Mesendoderm (in vitro differentiated cells): ENCODE measurements around the gene PPP4R1.
A peak's percentile ranks its signal among the peaks of the same experiment; 100 is the strongest.

Source experiments
- DNase-seq: peaks from one replicate; pipeline ENCODE4 v3.0.0; 2013
- H2AK5ac ChIP-seq: 2 replicates; pipeline ENCODE4 v1.6.1; 2013; ENCODE audit warnings: low read length, inconsistent platforms
- H2BK120ac ChIP-seq: 2 replicates; pipeline ENCODE4 v1.6.1; 2013; ENCODE audit warnings: low read depth, mild to moderate bottlenecking, low read length, moderate library complexity, mixed read lengths
- H2BK15ac ChIP-seq: replicated peaks from 2 replicates; pipeline ENCODE4 v1.6.1; 2013; ENCODE audit warnings: low read depth, mild to moderate bottlenecking, moderate library complexity
- H2BK5ac ChIP-seq: 2 replicates; pipeline ENCODE4 v1.6.1; 2013; ENCODE audit warnings: low read length, inconsistent platforms
- H3K18ac ChIP-seq: 2 replicates; pipeline ENCODE4 v1.6.1; 2013; ENCODE audit warnings: mild to moderate bottlenecking, low read length, mixed read lengths
- H3K23ac ChIP-seq: one replicate; pipeline ENCODE4 v1.6.1; 2013; ENCODE audit warnings: low read length
- H3K27ac ChIP-seq: 2 replicates; pipeline ENCODE4 v1.5.1; 2013; ENCODE audit warnings: low read depth, mild to moderate bottlenecking, inconsistent platforms, low read length, moderate library complexity
- H3K27me3 ChIP-seq: 2 replicates; pipeline ENCODE4 v1.6.1; 2013; ENCODE audit warnings: low read length, control low read depth, mild to moderate bottlenecking, inconsistent platforms; ENCODE audit not compliant: insufficient read depth, poor library complexity
- H3K36me3 ChIP-seq: 2 replicates; pipeline ENCODE4 v1.6.1; 2013; ENCODE audit warnings: low read length, inconsistent platforms; ENCODE audit not compliant: control insufficient read depth, insufficient read depth
- H3K4ac ChIP-seq: one replicate; pipeline ENCODE4 v1.6.1; 2013; ENCODE audit warnings: low read depth, mild to moderate bottlenecking, low read length, moderate library complexity
- H3K4me1 ChIP-seq: 2 replicates; pipeline ENCODE4 v1.6.1; 2013; ENCODE audit warnings: low read depth, low read length, inconsistent platforms; ENCODE audit not compliant: control insufficient read depth
- H3K4me2 ChIP-seq: 2 replicates; pipeline ENCODE4 v1.6.1; 2013; ENCODE audit warnings: low read length
- H3K4me3 ChIP-seq: 2 replicates; pipeline ENCODE4 v1.5.1; 2013; ENCODE audit warnings: mild to moderate bottlenecking, low read length
- H3K56ac ChIP-seq: one replicate; pipeline ENCODE4 v1.6.1; 2013; ENCODE audit warnings: low read length
- H3K79me1 ChIP-seq: 2 replicates; pipeline ENCODE4 v1.6.1; 2013; ENCODE audit warnings: low read length, inconsistent platforms
- H3K79me2 ChIP-seq: 2 replicates; pipeline ENCODE4 v1.6.1; 2013; ENCODE audit warnings: mild to moderate bottlenecking, low read length; ENCODE audit not compliant: control insufficient read depth, insufficient read depth
- H3K9ac ChIP-seq: 2 replicates; pipeline ENCODE4 v1.6.1; 2013; ENCODE audit warnings: low read length, inconsistent platforms
- H4K5ac ChIP-seq: one replicate; pipeline ENCODE4 v1.6.1; 2013; ENCODE audit warnings: low read length
- H4K8ac ChIP-seq: one replicate; pipeline ENCODE4 v1.6.1; 2013; ENCODE audit warnings: low read depth, mild to moderate bottlenecking, control low read depth, low read length, moderate library complexity
- WGBS: extraction: QIAGEN DNeasy Blood & Tissue Kit; methylation state at CpG from one replicate; pipeline ENCODE4 v1.1.7; 2013; ENCODE audit warnings: low lambda C conversion rate, missing lambda C conversion rate; ENCODE audit not compliant: insufficient coverage; ENCODE audit errors: extremely low coverage; 5-methylcytosine and 5-hydroxymethylcytosine counted together

Gene PPP4R1

DNA sequence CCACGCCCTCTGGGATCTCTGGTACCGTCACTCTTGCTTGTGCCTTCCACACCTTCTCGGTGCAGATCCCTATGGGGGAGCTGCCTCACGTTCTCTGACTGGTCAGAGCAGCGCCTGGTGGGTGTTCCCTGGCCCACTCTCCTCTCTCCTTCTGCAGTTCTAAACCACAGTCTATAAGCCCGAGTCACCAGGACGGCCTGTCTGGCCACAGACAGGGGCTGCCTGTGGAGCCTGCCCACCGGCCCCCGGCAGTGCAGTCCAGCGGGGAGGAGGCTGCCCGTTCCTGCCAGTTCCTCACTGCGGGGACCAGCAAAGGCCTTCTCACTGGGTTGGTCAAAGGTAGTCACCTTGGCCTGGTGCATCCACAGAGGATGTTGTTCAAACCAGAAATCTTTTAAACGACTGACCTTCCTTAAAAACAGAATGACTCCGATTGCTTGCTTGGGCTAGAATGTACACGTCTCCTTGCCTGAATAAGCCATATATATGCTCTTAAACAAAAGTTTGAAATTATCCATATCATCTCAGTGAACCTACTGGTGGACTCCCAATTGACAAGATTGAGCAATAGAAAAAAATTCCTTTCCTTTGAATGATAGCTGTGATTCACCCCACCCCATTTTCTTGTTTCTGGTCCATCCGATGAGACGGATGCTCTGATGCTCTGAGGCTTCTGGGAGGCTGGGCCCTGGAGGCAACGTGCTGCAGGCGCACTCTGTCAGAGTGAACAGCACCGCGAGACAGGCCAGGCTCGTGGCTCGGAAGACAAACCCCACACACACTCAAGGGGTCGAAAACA, 77.8 kb downstream of the PPP4R1 start:
- Histone ChIP-seq H3K18ac (no peak overlapping the region), H3K23ac (no peak overlapping the region), H3K4me3 (no peak overlapping the region), H2BK15ac (no peak overlapping the region), H3K79me2 (no peaks in the 10 kb centered on the region), H3K56ac (no peak overlapping the region), H3K4me1 (no peaks in the 10 kb centered on the region), H3K27ac (no peak overlapping the region), H3K4ac (no peak overlapping the region), H3K79me1 (no peaks in the 10 kb centered on the region), H3K9ac (no peak overlapping the region), H2AK5ac (no peak overlapping the region), H2BK120ac (no peak overlapping the region), H3K36me3 (peaks cover 2% of the 10 kb centered on the region), H4K8ac (no peak overlapping the region), H3K27me3 (no peaks in the 10 kb centered on the region), H3K4me2 (no peak overlapping the region), H2BK5ac (no peak overlapping the region), H4K5ac (no peak overlapping the region)
- no CpG with 5 or more reads among the region's 24 CpGs for WGBS
- DNase-seq = no peak

DNA sequence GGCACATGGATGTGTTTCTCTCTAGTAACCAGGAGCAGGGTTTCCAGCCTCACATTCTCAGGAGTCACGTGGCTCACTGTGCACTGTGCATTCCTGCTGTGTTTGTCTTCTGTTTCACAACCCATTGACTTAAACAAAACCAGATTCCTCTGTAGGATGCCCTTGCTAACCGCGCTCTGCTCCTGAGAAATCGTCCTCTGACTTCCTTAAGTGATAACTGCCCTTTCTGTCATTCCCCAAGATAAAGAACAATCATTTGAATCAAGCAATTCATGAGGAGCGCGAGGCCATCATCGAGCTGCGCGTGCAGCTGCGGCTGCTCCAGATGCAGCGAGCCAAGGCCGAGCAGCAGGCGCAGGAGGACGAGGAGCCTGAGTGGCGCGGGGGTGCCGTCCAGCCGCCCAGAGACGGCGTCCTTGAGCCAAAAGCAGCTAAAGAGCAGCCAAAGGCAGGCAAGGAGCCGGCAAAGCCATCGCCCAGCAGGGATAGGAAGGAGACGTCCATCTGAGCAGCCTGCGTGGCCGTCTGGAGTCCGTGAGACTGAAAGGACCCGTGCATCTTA, 78.8 kb downstream of the PPP4R1 start:
- Histone ChIP-seq H2AK5ac (no peak overlapping the region), H3K4me1 (no peaks in the 10 kb centered on the region), H3K56ac (no peak overlapping the region), H4K8ac (no peak overlapping the region), H3K9ac (no peak overlapping the region), H3K36me3 (peaks cover 2% of the 10 kb centered on the region), H3K79me2 (no peaks in the 10 kb centered on the region), H3K23ac (no peak overlapping the region), H3K27me3 (no peaks in the 10 kb centered on the region), H3K4ac (no peak overlapping the region), H2BK5ac (no peak overlapping the region), H2BK120ac (no peak overlapping the region), H4K5ac (no peak overlapping the region), H3K79me1 (no peaks in the 10 kb centered on the region), H3K18ac (no peak overlapping the region), H2BK15ac (no peak overlapping the region), H3K4me2 (no peak overlapping the region), H3K27ac (no peak overlapping the region), H3K4me3 (no peak overlapping the region)
- no CpG with 5 or more reads among the region's 27 CpGs for WGBS
- DNase-seq = no peak

DNA sequence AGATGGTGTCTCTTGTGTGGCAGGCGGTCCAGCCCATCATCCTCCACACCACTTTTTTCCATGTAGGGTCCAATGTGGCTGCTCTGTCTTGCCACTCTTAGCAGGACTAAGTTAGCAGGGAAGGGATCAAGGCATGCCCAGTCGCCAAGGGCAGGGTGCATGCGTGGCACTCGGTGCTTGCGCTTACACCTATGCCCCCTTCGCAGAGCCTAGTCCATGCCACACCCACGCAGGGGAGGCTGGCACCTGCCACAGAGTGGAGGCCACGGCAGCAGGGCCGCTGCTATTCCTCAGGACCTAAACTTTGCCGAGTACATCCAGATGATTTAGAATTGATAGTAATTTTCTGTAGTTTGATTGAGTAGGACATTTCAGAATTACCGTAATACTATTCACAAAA, 79.5 kb downstream of the PPP4R1 start:
- Histone ChIP-seq H3K4me1 (no peaks in the 10 kb centered on the region), H3K4me3 (no peak overlapping the region), H3K4me2 (no peak overlapping the region), H3K56ac (no peak overlapping the region), H4K5ac (no peak overlapping the region), H3K27me3 (no peaks in the 10 kb centered on the region), H4K8ac (no peak overlapping the region), H3K27ac (no peak overlapping the region), H2BK5ac (no peak overlapping the region), H3K79me2 (no peaks in the 10 kb centered on the region), H2BK120ac (no peak overlapping the region), H3K18ac (no peak overlapping the region), H3K4ac (no peak overlapping the region), H3K79me1 (no peaks in the 10 kb centered on the region), H2AK5ac (no peak overlapping the region), H3K9ac (no peak overlapping the region), H3K36me3 (peaks cover 2% of the 10 kb centered on the region), H2BK15ac (no peak overlapping the region), H3K23ac (no peak overlapping the region)
- no peak for DNase-seq
- no CpG with 5 or more reads among the region's 11 CpGs for WGBS

DNA sequence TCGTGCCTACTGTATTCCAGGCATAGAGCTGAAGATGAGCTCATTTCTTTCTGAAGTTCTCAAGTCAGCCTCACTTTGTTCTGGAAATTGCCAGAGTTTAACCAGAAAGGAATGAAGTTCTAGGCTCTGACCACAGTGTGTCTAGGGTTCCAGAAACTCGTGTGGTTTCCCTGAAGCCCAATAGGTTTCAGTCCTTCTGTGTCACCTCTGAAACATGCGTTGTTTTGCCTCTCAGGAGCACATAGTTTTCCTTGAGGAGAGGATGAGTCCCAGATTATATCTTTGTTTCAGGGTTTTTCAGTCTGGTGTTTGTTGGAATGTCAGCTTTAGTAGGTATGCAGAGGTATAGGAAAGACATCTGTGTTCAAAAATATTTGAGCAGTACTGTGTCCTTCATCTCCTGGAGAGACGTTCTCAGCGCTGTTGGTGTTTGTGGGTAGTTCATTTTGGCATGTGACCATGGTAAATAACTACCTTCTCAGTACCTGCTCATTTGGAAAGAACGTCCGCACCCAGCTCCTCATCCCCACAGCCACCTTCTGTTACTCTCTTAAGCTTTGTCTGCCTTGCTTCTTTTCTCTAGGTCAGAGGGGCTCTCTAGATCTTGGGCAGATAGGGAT, 82.5 kb downstream of the PPP4R1 start:
- H3K4me3 ChIP-seq = no peak overlapping the region
- H2BK5ac ChIP-seq = no peak overlapping the region
- no peak overlapping the region for H3K27ac ChIP-seq
- H3K18ac ChIP-seq = no peak overlapping the region
- no peak overlapping the region for H2BK15ac ChIP-seq
- no peaks in the 10 kb centered on the region for H3K4me1 ChIP-seq
- no peak overlapping the region for H3K4me2 ChIP-seq
- no peak overlapping the region for H3K56ac ChIP-seq
- H3K23ac ChIP-seq = no peak overlapping the region
- no peak overlapping the region for H4K5ac ChIP-seq
- no peak overlapping the region for H3K9ac ChIP-seq
- WGBS = no CpG with 5 or more reads among the region's 7 CpGs
- no peaks in the 10 kb centered on the region for H3K79me2 ChIP-seq
- no peaks in the 10 kb centered on the region for H3K79me1 ChIP-seq
- H2BK120ac ChIP-seq = no peak overlapping the region
- H2AK5ac ChIP-seq = no peak overlapping the region
- no peak overlapping the region for H3K4ac ChIP-seq
- peak; percentile 19 for DNase-seq
- peaks cover 2% of the 10 kb centered on the region for H3K36me3 ChIP-seq
- no peaks in the 10 kb centered on the region for H3K27me3 ChIP-seq
- no peak overlapping the region for H4K8ac ChIP-seq

DNA sequence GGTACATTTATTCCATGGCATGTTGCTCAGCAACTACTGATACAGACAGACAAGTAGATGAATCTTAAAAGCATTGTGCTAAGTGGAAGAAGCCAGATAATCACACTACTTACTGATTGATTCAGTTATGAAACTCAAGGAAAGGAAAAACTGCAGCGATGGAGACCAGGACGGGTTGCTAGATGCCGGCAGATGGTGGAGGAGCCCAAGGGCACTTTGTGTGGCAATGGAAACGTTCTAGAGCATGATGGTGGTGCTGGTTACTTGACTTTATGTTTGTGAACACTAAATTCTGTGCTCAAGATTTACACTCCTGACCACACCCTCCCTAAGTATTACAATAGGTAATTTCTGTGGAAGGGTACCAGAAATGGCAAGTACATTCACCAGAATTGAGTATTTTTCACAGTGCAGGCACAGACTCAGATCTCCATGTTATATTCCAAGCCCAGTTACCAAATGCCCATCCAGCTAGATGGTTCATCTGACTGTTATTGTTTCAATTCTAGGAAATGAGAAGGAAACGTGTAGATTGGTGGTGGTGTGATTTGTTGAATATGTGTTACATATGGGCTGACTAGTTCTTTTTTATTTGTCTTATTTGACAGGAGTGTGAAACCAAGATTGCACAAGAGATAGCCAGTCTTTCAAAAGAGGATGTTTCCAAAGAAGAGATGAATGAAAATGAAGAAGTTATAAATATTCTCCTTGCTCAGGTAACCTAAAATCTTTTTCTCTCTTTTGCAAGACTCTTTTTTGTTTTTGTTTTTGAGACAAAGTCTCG, 83.9 kb downstream of the PPP4R1 start:
- no peak overlapping the region for H3K23ac ChIP-seq
- no peak overlapping the region for H3K4me3 ChIP-seq
- no peaks in the 10 kb centered on the region for H3K27me3 ChIP-seq
- no peak overlapping the region for H3K4me2 ChIP-seq
- no peaks in the 10 kb centered on the region for H3K79me2 ChIP-seq
- no peak overlapping the region for H2AK5ac ChIP-seq
- no peak overlapping the region for H2BK5ac ChIP-seq
- H3K56ac ChIP-seq = no peak overlapping the region
- H3K4me1 ChIP-seq = no peaks in the 10 kb centered on the region
- no peak overlapping the region for H4K5ac ChIP-seq
- no peak overlapping the region for H4K8ac ChIP-seq
- 100% methylated on average over 1 of the region's 6 CpGs for WGBS
- H3K4ac ChIP-seq = no peak overlapping the region
- H2BK15ac ChIP-seq = no peak overlapping the region
- H3K79me1 ChIP-seq = no peaks in the 10 kb centered on the region
- no peak overlapping the region for H3K18ac ChIP-seq
- no peak for DNase-seq
- H3K9ac ChIP-seq = no peak overlapping the region
- no peak overlapping the region for H2BK120ac ChIP-seq
- H3K36me3 ChIP-seq = peaks cover under 1% of the 10 kb centered on the region
- no peak overlapping the region for H3K27ac ChIP-seq
